Germinal center (tissue), 1 donor: ENCODE results near the gene MYBPC1.
A peak's percentile ranks its signal among the peaks of the same experiment; 100 is the strongest.

Experiments
- DNase-seq: peaks from one replicate; pipeline ENCODE4 v3.0.0; 2012; ENCODE audit warnings: mixed read lengths, low spot score

MYBPC1 gene

GRCh38 chr12:101695706-101696105, 100.9 kb downstream of the MYBPC1 start:
- no peak for DNase-seq

GRCh38 chr12:101696251-101697196, 101.8 kb downstream of the MYBPC1 start:
- peak; percentile 14 for DNase-seq

GRCh38 chr12:101697197-101697929, 102.6 kb downstream of the MYBPC1 start, which contains the start of gene CHPT1:
TSS of gene CHPT1 (plus strand) at chr12:101697640. CDS start at chr12:101697862, 222 bp downstream.
- peak; percentile 69 for DNase-seq

- DNase-seq: peak; percentile 7
Measured at GRCh38 chr12:101697930-101698799, 103.4 kb downstream of the MYBPC1 start.

- DNase-seq: peak; percentile 17
Measured at GRCh38 chr12:101698800-101699347, 104.1 kb downstream of the MYBPC1 start.

- DNase-seq: no peak
Measured at GRCh38 chr12:101700299-101700820, 105.6 kb downstream of the MYBPC1 start.

GRCh38 chr12:101703487-101703886, 108.7 kb downstream of the MYBPC1 start:
- DNase-seq: no peak

- DNase-seq: no peak
Measured at GRCh38 chr12:101706403-101706802, 111.6 kb downstream of the MYBPC1 start.

GRCh38 chr12:101707131-101707782, 112.5 kb downstream of the MYBPC1 start:
- no peak for DNase-seq

GRCh38 chr12:101710288-101710687, 115.5 kb downstream of the MYBPC1 start:
- no peak for DNase-seq

GRCh38 chr12:101713059-101713682, 118.4 kb downstream of the MYBPC1 start:
- DNase-seq: no peak

- DNase-seq: no peak
Measured at GRCh38 chr12:101713930-101714329, 119.2 kb downstream of the MYBPC1 start.

- DNase-seq: no peak
Measured at GRCh38 chr12:101714877-101715444, 120.2 kb downstream of the MYBPC1 start.

- no peak for DNase-seq
Measured at GRCh38 chr12:101719566-101719965, 124.8 kb downstream of the MYBPC1 start.

- DNase-seq: no peak
Measured at GRCh38 chr12:101720118-101720517, 125.3 kb downstream of the MYBPC1 start.

GRCh38 chr12:101722392-101722791, 127.6 kb downstream of the MYBPC1 start:
- no peak for DNase-seq

- DNase-seq: no peak
Measured at GRCh38 chr12:101727098-101727497, 132.3 kb downstream of the MYBPC1 start.

GRCh38 chr12:101729842-101730241, 135.1 kb downstream of the MYBPC1 start:
- DNase-seq: no peak

- no peak for DNase-seq
Measured at GRCh38 chr12:101732318-101732717, 137.5 kb downstream of the MYBPC1 start.

GRCh38 chr12:101733166-101733565, 138.4 kb downstream of the MYBPC1 start:
- no peak for DNase-seq
